NB4 (cell line): Measurements from ENCODE around the gene TPTE2.

Experiments
- POLR2A ChIP-seq: IDR thresholded peaks from 2 replicates; pipeline ENCODE4 v1.6.1; 2011; ENCODE audit warnings: mild to moderate bottlenecking; ENCODE audit not compliant: insufficient read length; ENCODE audit errors: extremely low read depth
- TF ChIP-seq, protein P1 (sequence below): IDR thresholded peaks from one replicate; pipeline ENCODE4 v1.5.1; 2012; ENCODE audit warnings: low read depth, low read length

DNA sequence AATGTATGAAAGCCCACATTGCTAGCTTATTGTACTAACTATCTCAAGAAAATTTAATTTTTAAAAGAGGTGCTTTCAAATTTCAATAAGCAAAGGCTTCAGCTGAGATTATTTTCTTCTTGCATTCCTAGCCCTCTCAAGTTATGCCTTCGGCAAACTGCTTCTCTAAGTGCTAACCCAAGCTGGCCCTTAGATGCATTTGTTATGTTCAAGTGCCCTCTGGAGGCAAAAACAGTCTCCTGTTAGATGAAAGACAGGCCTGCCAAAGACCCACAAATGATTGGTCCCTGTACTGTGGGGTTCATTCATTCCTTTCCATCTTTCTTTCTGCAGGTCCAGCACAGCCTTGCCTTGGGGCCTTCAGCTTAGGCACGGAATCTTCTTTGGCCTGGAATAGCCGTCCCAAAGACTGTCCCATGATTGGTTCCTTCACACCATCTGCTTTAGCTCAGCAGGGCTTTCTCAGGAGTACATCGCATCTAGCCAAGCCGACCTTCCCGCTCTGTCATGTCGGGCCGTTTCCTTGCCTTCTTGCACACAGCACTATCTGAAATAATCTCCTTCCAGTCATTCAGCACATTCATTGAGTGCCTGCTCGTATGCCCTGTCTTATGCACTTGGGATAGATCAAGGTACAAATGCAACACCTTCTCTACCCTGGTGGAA, 26.4 kb upstream of the TPTE2 start:
- TF ChIP-seq, protein P1, sequence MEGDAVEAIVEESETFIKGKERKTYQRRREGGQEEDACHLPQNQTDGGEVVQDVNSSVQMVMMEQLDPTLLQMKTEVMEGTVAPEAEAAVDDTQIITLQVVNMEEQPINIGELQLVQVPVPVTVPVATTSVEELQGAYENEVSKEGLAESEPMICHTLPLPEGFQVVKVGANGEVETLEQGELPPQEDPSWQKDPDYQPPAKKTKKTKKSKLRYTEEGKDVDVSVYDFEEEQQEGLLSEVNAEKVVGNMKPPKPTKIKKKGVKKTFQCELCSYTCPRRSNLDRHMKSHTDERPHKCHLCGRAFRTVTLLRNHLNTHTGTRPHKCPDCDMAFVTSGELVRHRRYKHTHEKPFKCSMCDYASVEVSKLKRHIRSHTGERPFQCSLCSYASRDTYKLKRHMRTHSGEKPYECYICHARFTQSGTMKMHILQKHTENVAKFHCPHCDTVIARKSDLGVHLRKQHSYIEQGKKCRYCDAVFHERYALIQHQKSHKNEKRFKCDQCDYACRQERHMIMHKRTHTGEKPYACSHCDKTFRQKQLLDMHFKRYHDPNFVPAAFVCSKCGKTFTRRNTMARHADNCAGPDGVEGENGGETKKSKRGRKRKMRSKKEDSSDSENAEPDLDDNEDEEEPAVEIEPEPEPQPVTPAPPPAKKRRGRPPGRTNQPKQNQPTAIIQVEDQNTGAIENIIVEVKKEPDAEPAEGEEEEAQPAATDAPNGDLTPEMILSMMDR, result peak; percentile 38
- TF ChIP-seq POLR2A, result no peak
